ENCODE results near the gene EVC.
"Not testable (repeated sequence)": the region's sequence is repeated elsewhere in the genome, so short reads cannot be mapped to it uniquely, and the experiment has no call there.

The EVC gene

DNA sequence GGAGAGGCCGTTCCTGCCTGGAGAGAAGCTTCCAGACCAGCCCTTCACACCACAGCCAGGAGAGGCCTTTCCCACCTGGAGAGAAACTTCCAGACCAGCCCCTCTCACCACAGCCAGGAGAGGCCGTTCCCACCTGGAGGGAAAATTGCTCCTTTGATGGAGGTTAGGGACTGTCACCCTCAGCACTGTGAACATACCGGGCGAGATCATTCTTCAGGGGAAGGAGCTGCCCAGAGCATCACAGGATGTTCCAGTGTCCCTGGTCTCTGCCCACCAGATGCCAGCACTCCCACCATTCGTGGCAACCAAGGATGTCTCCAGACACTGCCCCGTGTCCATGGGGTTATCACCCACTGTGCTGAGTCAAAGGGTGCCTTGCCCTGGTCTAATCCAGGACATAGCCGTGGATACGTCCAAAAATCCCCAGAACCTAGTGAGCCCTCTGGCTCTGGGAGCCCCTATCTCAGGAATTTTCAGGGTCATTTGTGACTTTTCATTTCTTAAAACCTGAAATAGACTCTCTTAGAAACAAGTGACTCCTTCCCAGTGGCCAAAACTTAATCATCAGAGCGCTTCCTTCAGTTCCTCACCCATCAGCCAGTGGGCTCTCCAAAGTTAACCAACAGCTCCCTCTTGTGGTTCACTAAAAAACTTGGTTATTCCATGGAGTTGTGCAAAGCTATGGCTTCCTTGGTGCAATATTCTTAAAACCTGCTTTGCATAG is 101.7 kb downstream of the EVC start:
- peak; percentile 52 for DNase-seq (ENCODE audit: low read depth, low spot score)

DNA sequence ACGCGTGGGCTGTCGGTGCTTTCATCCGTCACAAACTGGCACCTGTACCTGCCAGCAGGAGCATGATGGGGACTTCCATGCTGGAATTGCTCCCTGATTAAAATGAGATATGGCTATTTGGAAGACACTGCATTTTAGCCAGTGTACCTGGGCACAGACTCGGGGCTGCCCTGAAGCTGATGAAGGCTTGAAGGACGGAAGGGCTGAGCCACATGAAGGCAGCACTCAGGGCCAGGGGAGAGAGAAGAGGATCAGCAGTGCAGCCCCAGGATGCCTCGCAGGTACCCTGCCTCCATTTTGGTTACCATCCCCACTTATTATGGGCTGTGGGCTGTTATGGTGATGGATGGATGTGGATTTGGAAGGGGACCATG is 102.9 kb downstream of the EVC start:
- DNase-seq (ENCODE audit: low read depth, low spot score): no peak

DNA sequence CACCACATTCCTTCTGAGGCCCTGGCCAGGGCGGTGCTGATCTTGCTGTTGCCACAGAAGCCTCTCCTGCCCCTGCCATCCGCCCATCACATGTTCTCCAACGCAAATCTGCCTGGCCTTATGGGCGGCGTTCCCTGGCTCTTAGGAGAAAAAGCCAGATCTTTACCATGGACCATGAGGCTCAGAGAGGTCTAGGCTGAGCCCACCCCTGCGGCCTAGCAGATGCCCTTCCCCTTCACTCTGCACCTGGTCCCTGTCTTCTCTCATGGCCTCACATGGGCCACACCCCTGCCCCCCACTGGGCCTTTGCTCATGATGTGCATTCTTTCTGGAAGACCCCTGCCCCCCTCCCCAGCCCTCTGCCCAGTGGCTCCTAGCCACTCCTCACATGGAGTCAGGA is 103.4 kb downstream of the EVC start:
- DNase-seq (ENCODE audit: low read depth, low spot score): no peak

DNA sequence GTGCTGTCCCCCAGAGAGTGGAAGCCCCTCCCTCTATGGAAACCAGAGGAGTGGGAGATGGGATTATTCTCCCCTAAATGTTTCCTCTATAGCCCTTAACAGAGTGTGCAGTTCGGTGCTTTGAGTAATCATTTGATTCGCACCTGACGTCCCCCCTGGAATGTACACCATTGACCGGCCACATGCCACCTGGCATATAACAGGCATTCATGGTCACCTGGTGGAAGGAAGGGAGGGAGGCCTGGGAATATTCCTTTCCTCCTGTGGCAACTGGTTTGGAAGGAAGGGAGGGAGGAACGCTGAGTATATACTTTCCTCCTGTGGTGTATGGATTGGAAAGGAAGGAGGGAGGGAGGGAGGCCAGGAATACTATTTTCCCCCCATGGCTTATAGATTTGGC is 104.6 kb downstream of the EVC start:
- no peak for DNase-seq (ENCODE audit: low read depth, low spot score)

DNA sequence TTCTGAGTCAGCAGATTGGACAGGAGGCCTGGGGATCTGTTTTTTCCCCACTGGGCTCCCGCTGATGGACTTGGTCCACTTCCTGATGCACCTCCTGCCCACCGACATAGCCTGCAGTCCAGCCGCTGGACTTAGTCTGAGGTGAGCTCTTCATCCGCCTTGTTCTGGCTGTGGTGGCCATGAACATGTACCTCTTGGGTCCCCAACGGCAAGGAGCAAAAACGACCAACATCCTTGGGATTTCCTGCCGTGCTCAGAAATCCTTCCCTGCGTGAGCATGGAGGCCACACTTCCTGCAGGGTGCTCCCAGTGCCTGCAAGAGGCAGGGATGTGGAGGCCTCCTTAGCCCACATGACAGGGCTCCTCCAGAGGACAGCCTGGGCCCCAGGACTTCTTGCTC is 105.1 kb downstream of the EVC start:
- DNase-seq (ENCODE audit: low read depth, low spot score): no peak

DNA sequence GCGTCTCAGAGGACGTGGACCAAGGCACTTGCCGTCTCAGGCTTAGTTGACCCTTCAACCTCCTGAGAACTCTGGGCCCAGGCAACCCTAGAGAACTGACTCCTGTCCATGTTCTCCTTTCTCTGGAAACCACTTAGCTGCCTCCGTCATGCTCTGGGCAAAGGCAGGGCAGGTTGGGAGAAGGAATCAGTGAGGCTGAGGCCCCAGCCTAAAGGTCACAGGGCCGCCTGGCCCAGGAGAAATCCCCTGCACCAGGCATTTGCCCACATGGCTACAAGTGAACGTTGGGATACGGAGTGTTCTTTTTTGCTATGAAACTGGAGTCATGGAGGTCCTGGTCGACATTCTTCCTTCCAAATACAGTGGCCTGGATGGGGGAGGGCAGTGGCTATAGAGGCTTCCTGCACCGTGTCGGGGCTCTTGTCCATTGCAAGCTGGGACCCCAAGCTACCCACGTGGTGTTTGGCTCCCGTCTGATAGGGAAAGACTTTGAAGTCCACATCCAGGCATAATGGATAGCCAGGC is 105.9 kb downstream of the EVC start:
- no peak for DNase-seq (ENCODE audit: low read depth, low spot score)

DNA sequence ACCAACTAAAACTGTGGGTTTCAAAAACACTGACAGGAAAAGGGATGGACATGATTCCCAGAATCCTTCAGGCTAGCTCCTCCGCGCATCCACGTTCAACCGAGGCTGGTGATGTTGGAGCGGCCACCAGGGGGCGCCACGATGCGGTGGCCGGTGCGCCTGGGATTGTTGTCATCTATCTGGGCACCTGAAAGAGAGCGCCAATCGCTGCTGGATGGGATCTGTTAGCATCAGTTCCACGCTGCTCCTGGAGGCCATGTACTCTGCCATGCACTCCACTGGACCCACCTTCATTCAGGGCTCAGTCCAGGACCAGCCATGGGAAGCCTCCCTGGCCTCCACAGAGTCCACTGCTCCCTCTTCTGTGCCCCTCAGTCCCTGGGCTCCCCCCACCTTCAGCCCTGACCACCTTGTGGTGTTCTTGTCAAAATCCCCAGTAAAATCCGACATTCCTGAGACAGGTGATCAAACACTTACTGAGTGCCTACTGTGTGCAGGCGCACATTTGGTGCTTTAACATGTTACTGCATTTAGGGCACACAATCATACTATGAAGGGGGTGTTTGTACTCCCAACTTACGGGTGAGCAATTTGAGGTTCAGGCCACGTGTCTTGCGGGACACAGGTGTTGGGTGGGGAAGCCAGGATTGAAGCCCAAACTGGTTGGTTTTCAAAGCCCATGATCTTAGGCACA is 110.8 kb downstream of the EVC start:
- peak; percentile 71 for DNase-seq (ENCODE audit: low read depth, low spot score)

DNA sequence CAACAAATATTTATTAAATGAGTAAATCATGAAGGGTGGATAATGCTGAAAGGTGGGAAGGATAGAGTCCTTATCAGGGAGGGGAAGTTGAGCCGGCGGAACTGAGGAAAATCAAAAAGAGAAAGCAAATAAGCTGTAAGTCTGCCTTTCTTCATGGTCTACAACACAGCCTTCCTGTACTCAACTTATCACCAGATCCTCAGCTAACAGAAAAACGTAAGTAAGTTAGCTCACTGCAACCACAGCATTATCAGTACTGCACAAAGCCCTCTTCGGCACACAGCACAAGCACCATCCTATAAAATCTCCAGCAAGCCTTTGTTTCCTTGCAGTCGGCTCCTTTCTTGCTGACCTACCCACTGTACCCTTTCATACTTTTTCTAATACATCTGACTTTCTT is 111.6 kb downstream of the EVC start:
- DNase-seq (ENCODE audit: low read depth, low spot score): no peak

DNA sequence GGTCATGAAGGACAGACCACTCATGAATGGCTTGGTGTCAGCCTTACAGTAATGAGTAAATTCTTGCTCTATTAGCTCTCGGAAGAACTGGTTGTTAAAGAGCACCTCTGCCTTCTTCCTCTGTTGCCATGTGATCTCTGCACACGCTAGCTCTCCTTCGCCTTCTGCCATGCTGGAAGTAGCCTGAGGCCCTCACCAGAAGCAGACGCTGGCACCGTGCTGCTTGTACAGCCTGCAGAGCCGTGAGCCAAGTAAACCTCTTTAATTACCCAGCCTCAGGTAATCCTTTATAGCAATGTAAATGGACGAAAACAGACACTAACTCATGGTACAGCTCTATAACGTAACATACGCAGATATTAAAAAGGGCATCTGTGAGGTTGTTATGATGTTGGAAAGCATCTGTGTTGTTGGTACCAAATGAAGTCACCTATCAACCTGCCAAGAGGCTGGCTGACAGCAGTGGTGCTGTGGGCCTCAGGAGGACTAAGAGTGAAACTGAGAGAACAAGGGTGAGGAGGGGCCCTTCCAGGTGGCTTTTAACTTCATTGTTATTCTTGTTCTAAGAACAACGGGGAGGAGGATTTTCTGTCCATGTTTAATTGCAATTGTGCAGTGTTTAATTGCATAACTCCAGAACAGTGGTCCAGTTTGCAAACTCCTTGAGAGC is 112.7 kb downstream of the EVC start:
- no peak for DNase-seq (ENCODE audit: low read depth, low spot score)

DNA sequence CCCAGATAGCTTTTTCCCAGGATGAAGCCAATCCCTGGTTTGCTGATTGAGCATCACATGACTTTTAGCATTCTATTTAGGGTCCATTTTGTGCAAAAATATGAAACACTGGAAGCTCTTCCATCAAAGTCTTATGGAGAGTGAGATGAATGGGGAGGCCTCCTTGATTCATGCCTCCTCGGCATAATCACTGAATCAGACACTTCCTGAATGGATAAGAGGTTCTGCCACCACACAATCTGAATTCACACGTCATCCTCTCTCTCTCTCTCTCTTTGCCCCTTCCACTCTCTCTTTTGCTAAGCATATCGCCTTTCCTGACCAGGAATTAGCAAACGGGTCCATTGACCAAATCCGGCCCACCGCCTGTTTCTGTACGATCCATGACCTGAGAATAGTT is 113.2 kb downstream of the EVC start:
- DNase-seq (ENCODE audit: low read depth, low spot score): no peak

DNA sequence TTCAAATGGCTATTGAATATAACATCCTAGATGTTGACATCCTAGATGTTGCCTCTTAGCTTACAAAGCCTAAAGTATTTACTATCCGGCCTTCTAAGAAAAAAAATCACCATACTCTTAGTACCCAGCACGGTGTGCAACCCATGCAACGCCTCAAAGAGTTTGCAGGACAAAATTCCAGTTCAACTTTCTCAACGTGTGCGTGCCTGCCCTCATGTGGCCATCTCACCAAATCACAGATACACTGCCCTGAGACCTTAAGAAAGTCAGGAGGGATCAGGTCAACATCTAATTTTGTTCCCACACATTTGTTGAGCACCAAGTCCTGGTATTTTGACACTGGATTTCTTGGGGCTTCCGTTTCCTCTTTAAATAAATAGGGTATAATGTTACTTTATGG is 113.6 kb downstream of the EVC start:
- DNase-seq (ENCODE audit: low read depth, low spot score): peak; percentile 31

DNA sequence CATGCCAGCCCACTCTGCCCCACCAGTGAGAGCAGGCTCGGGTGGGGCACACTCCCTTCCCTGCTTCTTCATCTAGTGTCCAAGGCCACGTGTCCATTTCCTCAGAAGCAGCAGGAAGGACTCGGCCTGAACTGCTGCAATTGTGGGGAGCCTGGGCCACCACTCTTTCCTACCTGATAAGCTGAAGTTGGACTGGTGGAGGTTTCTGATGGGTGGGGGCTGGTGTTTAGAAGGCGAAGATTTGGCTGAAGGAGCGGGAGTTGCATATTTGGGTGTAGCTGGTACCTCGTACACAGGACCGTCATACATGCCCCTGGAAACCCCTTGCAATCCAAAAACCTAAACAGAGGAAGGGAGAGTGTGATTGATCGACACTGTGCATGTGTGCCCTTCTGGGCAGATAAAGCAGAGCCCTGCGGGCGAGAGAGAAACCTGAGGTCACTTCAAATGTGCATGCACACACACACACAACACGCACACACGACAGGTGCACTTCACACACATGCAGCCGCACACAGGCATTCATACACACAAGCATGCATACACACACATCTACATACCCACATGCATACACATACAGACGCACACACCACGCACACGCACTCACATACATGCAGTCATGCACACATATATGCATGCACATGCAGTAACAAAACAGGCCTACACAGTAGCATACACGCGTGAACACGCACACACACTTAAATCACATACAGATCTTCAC is 114.5 kb downstream of the EVC start:
- no peak for DNase-seq (ENCODE audit: low read depth, low spot score)

DNA sequence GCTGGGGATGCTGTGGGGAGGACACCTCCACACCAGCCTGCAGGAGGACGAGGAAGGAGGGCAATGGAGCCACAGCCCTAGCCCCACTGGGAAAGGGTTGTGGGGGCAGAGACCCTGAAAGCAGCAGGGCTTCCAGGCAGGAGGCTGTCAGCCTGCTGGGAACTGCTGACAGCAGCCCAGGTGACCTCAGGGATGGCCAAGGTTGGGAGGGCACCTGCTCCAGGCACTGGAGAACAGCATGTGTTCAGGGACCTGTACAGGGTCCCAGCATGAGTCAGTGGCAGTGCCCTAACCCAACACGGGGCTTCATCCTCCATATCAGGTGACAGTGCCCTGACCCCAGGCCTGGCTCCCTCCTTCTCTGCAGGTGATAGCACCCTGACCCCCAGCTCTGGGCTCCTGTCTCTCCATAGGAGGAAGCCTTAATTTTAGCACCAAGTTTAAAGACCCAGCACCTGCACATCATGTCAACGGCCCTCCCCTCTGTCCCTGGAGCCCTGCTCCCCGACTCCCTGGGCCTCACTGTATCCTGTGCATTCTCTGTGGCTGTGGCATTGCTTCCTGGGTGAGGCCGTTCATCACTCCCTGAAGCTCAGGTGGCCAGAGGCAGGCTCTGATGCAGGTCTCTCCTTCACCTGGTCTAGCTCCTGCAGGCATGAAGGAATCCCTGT is 115.6 kb downstream of the EVC start:
- no peak for DNase-seq (ENCODE audit: low read depth, low spot score)

DNA sequence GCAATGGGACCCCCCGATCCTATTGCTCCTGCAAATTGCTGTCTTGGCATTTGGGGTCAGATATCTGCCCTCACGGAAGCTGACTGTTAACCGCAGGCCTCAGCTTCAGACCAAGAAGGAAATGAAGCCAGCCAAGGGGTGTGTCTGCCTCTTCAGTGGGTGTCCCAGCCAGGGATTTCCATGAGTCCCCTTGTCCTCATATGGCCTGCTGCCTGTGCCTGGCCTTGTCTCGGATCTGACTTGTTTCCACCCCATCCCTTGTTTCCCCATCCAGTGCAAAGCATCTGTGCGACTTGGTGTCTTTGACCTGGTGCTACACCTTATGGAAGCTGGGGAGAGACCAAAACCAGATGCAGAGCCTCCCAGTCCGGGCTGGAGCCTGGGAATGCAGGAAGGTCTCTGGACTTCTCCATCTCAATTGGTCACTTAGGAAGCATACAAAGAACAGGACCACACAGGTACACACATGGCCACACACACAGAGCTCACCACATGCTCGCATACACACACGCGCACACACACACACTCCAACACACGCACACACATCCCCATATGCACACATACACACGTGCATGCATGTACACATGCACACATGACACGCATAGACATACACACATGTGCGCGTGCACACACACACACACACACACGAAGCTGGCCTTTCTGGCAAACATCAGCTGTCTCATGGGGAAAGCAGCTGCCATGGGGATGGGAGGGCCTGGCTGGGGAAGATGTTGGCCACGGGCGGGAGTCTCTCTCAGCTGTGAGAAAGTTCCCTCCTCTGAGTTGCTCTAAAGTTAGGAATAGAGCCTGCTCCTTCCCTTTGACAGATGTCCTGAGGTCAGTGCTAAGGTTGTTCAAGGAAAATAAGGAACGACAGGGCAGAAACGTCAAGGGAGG is 116.4 kb downstream of the EVC start:
- no peak for DNase-seq (ENCODE audit: low read depth, low spot score)

DNA sequence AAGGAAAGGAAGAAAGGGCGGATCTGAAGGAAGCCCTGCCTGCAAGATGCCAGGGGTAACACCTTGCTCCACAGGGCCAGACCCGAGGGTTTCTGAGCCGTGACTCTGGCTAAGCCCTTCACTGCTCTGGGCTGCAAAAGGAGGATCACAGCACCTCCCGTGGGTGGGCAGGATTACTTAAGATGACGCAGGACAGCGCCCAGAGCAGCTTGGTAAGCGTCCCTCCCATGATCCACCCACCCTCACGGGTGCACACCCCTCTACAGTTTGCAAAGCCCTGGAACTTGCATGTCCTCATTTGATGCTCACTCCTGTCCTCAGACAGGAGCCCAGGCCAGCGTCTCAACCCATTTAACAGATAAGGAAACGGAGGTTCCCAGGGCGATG is 117.0 kb downstream of the EVC start:
- no peak for DNase-seq (ENCODE audit: low read depth, low spot score)

DNA sequence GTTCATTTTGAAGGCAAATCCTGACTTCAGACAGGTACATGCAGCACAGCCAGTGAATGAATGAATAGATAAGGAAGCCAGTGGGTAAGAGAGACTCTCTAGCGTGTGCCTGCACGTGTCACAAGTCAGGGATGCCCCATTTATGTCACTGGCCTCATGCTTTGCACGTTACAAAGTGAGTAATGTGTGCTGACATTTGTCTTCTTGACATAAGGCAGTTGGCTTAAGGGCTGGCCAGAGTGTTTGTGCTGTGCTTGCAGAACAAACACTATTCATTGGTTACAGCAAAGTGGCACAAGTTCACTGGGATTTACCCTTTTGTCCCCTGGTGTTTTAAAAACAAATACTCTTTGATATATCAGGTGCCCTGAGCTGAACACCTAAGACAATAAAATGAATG is 125.9 kb downstream of the EVC start:
- no peak for DNase-seq (ENCODE audit: low read depth, low spot score)

DNA sequence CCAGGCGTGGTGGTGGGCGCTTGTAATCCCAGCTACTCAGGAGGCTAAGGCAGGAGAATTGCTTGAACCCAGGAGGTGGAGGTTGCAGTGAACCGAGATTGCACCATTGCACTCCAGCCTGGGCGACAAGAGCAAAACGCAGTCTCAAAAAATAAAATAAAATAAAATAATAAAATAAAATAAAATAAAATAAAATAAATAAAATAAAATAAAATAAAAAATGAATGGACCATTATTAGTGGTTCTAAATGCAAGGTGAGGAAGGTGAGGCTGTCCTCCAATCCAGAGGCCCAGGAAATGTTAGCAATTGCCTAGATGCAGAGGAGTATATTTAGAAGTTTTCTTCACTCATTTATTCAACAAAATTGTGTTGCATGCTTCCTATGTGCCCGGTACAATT is 126.5 kb downstream of the EVC start:
- DNase-seq (ENCODE audit: low read depth, low spot score): not testable (repeated sequence)

DNA sequence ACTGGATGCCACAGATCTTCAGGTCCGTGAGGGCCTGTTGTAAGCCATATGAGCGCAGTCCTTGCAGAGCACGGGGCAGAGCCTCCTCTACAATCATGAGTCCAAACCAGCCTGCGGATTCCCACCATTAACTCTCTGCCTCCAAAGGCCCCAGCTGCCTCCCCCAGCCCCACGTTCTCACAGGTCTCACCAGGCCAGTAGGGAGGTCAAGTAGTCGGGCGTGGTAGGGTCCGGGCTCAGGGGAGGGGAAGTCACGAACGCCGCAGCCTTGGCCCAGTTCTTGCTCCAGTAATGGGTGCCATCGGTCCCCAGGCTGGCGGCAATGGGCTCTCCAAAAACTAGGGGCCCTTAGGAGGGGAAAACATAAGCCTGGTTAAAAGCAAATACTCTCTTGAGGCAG is 128.3 kb downstream of the EVC start:
- no peak for DNase-seq (ENCODE audit: low read depth, low spot score)

DNA sequence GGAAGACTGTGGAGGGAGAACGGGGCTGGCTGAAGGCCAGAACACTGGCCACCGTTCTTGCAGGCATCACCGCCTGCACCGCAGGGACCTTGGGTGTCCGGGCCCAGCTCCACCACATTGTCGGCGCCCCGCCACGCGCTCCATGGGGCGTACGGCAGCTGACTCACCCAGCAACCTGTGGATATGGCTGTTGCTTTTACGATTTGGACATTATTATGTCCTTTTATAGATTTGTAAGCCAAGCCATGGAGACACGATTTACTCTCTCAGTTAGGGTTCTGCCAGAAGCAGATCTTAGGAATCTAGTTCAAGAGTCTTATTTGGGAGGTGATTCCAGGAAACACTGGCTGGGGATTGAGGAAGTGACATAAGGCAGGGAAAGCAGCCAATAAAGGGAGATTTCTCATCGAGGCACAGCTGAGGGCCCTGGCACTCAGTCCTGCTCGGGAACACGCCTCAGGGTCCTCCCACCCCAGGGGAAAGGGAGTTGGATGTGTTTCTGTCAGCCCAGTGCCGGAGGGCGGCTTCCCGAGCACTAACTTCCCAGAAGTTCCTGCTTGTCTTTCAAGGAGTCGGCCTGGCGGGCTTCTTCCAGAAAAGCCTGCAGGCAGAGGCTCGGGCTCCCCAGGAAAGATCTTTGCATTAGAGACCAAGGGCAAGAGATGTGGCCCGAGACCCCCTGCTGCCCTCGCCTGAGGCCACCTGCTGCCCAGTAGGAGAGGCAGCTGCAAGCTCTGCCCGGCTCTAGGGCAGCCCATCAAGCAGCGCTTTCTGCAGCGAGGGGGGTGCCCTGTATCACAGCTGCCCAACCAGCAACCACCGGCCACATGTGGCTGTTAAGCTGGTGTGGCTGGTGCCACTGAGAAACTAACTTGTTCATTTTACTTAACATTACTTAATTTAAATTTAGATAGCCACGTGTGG is 129.0 kb downstream of the EVC start:
- peak; percentile 19 for DNase-seq (ENCODE audit: low read depth, low spot score)
